ENCODE measurements around the gene UBE3B.

DNA sequence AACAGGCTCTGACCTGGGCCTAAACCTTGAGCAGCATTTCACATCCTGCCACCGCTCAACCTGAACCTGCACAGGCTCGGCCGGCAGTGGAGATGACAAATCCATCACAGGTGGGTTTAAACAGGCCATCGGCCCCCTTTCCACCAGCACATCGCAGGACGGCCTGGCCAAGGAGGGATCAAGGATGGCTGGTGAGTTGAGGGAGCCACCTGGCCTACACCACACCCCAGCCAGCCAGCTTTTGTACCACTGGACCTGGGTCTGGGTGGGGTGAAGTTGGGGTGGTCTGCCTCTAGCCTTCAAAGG, 81.7 kb downstream of the UBE3B start:
- TF ChIP-seq SUZ12 (IDR thresholded peaks at IDR 0.05; ENCODE audit: extremely low read depth, insufficient read depth, insufficient read length) (no peak), YY1 (IDR thresholded peaks at IDR 0.05; ENCODE audit: insufficient read depth, insufficient read length) (no peak), ZNF274 (IDR thresholded peaks at IDR 0.05; ENCODE audit: low read depth, low read length) (no peak)

Measured in NT2/D1 (cell line).